IMR-90 (cell line): Measurements from ENCODE around the gene SYNC. TPM values are rescaled to one million over a fixed set of nuclear protein-coding genes. Genes with fewer than 3 reads are reported as not detected.

Experiments used
- ATAC-seq: fragments of 200-7000 bp; cut with Tn5 transposase; 2 replicates; pipeline ENCODE4 v1.9.1; 2020; ENCODE audit warnings: low read depth, mild to moderate bottlenecking, moderate library complexity
- BruUV-seq: library from RNA; stranded (reverse); fragments of 400-500 nt; replicated peaks from 2 replicates; lab custom pipeline; 2021; lab: Mats Ljungman, UMichigan
- CTCF ChIA-PET: fragments of 300-600 bp; formaldehyde crosslinking; extraction: SDS; loops from one replicate; lab custom pipeline; 2021; ENCODE audit warnings: antibody characterized with exemption; lab: Yijun Ruan, JAX
- POLR2A ChIA-PET: fragments of 300-600 bp; sonication (Branson Sonifier 250); formaldehyde crosslinking; loops from one replicate; lab custom pipeline; 2022; ENCODE audit warnings: antibody characterized with exemption; ENCODE audit not compliant: unreplicated experiment; lab: Charles Lee
- DNase-seq: peaks from one replicate; pipeline ENCODE4 v3.0.0; 2013
- H2AFZ ChIP-seq: replicated peaks from 2 replicates; pipeline ENCODE3; 2013; ENCODE audit warnings: low read length, mild to moderate bottlenecking; ENCODE audit not compliant: poor library complexity
- H2AK5ac ChIP-seq: 2 replicates; pipeline ENCODE4 v1.6.1; 2013; ENCODE audit warnings: low read depth, low read length, inconsistent platforms
- H2AK9ac ChIP-seq: replicated peaks from 2 replicates; pipeline ENCODE3; 2013; ENCODE audit warnings: mild to moderate bottlenecking, low read depth, low read length, moderate library complexity; ENCODE audit not compliant: poor library complexity
- H2BK120ac ChIP-seq: 2 replicates; pipeline ENCODE4 v1.6.1; 2013; ENCODE audit warnings: low read depth, low read length, inconsistent platforms
- H2BK15ac ChIP-seq: 3 replicates; pipeline ENCODE4 v1.6.1; 2013; ENCODE audit warnings: low read depth, low read length, inconsistent platforms
- H2BK20ac ChIP-seq: 2 replicates; pipeline ENCODE4 v1.6.1; 2013; ENCODE audit warnings: low read depth, mild to moderate bottlenecking, inconsistent platforms, low read length, moderate library complexity
- H2BK5ac ChIP-seq: 2 replicates; pipeline ENCODE4 v1.6.1; 2013; ENCODE audit warnings: mild to moderate bottlenecking, low read depth, low read length, inconsistent platforms; ENCODE audit not compliant: poor library complexity, severe bottlenecking
- H3K14ac ChIP-seq: replicated peaks from 2 replicates; pipeline ENCODE4 v1.6.1; 2013; ENCODE audit warnings: low read depth, low read length, inconsistent platforms
- H3K18ac ChIP-seq: 2 replicates; pipeline ENCODE4 v1.6.1; 2013; ENCODE audit warnings: low read depth, low read length, control low read depth
- H3K23ac ChIP-seq: 2 replicates; pipeline ENCODE4 v1.6.1; 2013; ENCODE audit warnings: low read depth, low read length, inconsistent platforms
- H3K27ac ChIP-seq: 2 replicates; pipeline ENCODE4 v1.5.1; 2013; ENCODE audit warnings: mild to moderate bottlenecking, control low read depth, low read length; ENCODE audit not compliant: insufficient read depth
- H3K27me3 ChIP-seq: 2 replicates; pipeline ENCODE4 v1.6.1; 2013; ENCODE audit warnings: low read length; ENCODE audit not compliant: control insufficient read depth, insufficient read depth
- H3K36me3 ChIP-seq: 2 replicates; pipeline ENCODE4 v1.6.1; 2013; ENCODE audit warnings: low read length, mixed read lengths; ENCODE audit not compliant: control insufficient read depth, insufficient read depth
- H3K4ac ChIP-seq: 2 replicates; pipeline ENCODE4 v1.6.1; 2013; ENCODE audit warnings: low read depth, low read length, inconsistent platforms
- H3K4me1 ChIP-seq: 2 replicates; pipeline ENCODE4 v1.6.1; 2013; ENCODE audit warnings: low read length, mixed read lengths; ENCODE audit not compliant: control insufficient read depth, insufficient read depth
- H3K4me2 ChIP-seq: 2 replicates; pipeline ENCODE4 v1.6.1; 2013; ENCODE audit warnings: low read depth, mild to moderate bottlenecking, control low read depth, low read length, moderate library complexity
- H3K4me3 ChIP-seq: 2 replicates; pipeline ENCODE4 v1.5.1; 2013; ENCODE audit warnings: low read depth, mild to moderate bottlenecking, control low read depth, low read length, moderate library complexity; ENCODE audit not compliant: insufficient read depth
- H3K56ac ChIP-seq: 2 replicates; pipeline ENCODE4 v1.6.1; 2013; ENCODE audit warnings: low read length, inconsistent platforms; ENCODE audit not compliant: insufficient read depth; ENCODE audit errors: extremely low read depth
- H3K79me1 ChIP-seq, 2 experiments: 2 replicates each; pipeline ENCODE4 v1.6.1; 2013; ENCODE audit warnings: low read length in 2 of 2, inconsistent platforms in 1 of 2, low read depth in 1 of 2
- H3K9ac ChIP-seq: 2 replicates; pipeline ENCODE4 v1.6.1; 2013; ENCODE audit warnings: low read depth, low read length, control low read depth
- H3K9me1 ChIP-seq: 2 replicates; pipeline ENCODE4 v1.6.1; 2013; ENCODE audit warnings: low read length, inconsistent platforms; ENCODE audit not compliant: insufficient read depth
- H3K9me3 ChIP-seq: 2 replicates; pipeline ENCODE4 v1.6.1; 2013; ENCODE audit warnings: low read length; ENCODE audit not compliant: control insufficient read depth, insufficient read depth
- H4K20me1 ChIP-seq: 2 replicates; pipeline ENCODE4 v1.6.1; 2013; ENCODE audit warnings: low read length, inconsistent platforms; ENCODE audit not compliant: insufficient read depth
- H4K5ac ChIP-seq: 2 replicates; pipeline ENCODE4 v1.6.1; 2013; ENCODE audit warnings: mild to moderate bottlenecking, low read depth, low read length, control low read depth
- H4K8ac ChIP-seq, 2 experiments: 2 replicates each; pipeline ENCODE4 v1.6.1; 2013; ENCODE audit warnings: low read depth in 2 of 2, low read length in 2 of 2, control low read depth in 1 of 2, inconsistent platforms in 1 of 2
- H4K91ac ChIP-seq: 2 replicates; pipeline ENCODE4 v1.6.1; 2013; ENCODE audit warnings: low read depth, low read length, inconsistent platforms; ENCODE audit not compliant: insufficient read depth
- CEBPB ChIP-seq: IDR thresholded peaks from 2 replicates; pipeline ENCODE4 v1.6.1; 2012; ENCODE audit warnings: low read depth, low read length, improper control_type of control experiment
- CTCF ChIP-seq: conservative IDR thresholded peaks from 2 replicates; pipeline ENCODE4 v1.5.1; 2012; ENCODE audit warnings: mild to moderate bottlenecking, low read depth, low read length, improper control_type of control experiment
- MAFK ChIP-seq: IDR thresholded peaks from 2 replicates; pipeline ENCODE4 v1.6.1; 2012; ENCODE audit warnings: low read depth, low read length, improper control_type of control experiment
- POLR2A ChIP-seq: IDR thresholded peaks from 2 replicates; pipeline ENCODE4 v1.6.1; 2012; ENCODE audit warnings: mild to moderate bottlenecking, low read depth, low read length
- RAD21 ChIP-seq: IDR thresholded peaks from 2 replicates; pipeline ENCODE4 v1.6.1; 2012; ENCODE audit warnings: low read length, improper control_type of control experiment
- RCOR1 ChIP-seq: IDR thresholded peaks from 2 replicates; pipeline ENCODE4 v1.6.1; 2012; ENCODE audit warnings: mild to moderate bottlenecking, low read length, improper control_type of control experiment; ENCODE audit not compliant: insufficient replicate concordance
- WGBS, 2 experiments: methylation state at CpG; one replicate each; pipeline versions ENCODE4 v1.1.5 to v1.1.7; 2013; ENCODE audit warnings: missing lambda C conversion rate in 2 of 2; ENCODE audit not compliant: insufficient read length in 1 of 2; ENCODE audit errors: extremely low coverage in 2 of 2; 5-methylcytosine and 5-hydroxymethylcytosine counted together
- dilution Hi-C: fragments of 300-500 bp; cut with HindIII; formaldehyde crosslinking; loops from one replicate; pipeline ENCODE4 v1.14.3; 2018; ENCODE audit warnings: low sequenced_read_pairs; ENCODE audit not compliant: unreplicated experiment
- in situ Hi-C: fragments of 300-500 bp; cut with MboI; formaldehyde crosslinking; loops from 3 replicates; pipeline ENCODE4 v1.14.3; 2019; ENCODE audit warnings: low sequenced_read_pairs, inconsistent platforms, mixed read lengths
- intact Hi-C: fragments of 100-400 bp; cut with micrococcal nuclease; formaldehyde crosslinking; loops from 2 replicates; pipeline ENCODE4 v1.10.0; 2022
- polyA plus RNA-seq, 3 experiments: library from polyadenylated mRNA; depleted of rRNA; stranded (reverse); fragments of >200 nt; gene quantifications; 2 replicates each; pipeline ENCODE4 v1.2.3, GENCODE V29; 2012; ENCODE audit warnings: low replicate concordance in 1 of 3
- total RNA-seq: library from RNA; depleted of rRNA; stranded (reverse); fragments of >200 nt; gene quantifications from 2 replicates; pipeline ENCODE4 v1.2.3, GENCODE V29; 2012

Gene SYNC
- total and polyA plus RNA-seq, 2 of the 4 experiments (the other 2 are of a cell fraction) = 48.9 to 103 TPM

GRCh38 chr1:32709075-32709474, 6.5 kb upstream of the SYNC start:
- H2BK120ac ChIP-seq = 0 out of 2 replicates have a peak overlapping the region, but pooled peaks have one; percentile 2
- no peak overlapping the region for H3K9ac ChIP-seq
- H2AFZ ChIP-seq = no peak overlapping the region
- no peak overlapping the region for H3K4me3 ChIP-seq
- intact Hi-C loops = loop anchor here (10.0 kb wide), 1 partner anchor 386 kb away; no protein-coding TSS in a partner anchor
- no peaks in the 10 kb centered on the region for H3K27me3 ChIP-seq
- H4K20me1 ChIP-seq = no peaks in the 10 kb centered on the region; the same call in 1 of the 2 replicates
- H3K56ac ChIP-seq = no peak overlapping the region
- no peak overlapping the region for H3K14ac ChIP-seq
- H3K4me1 ChIP-seq = peaks cover 8% of the 10 kb centered on the region
- in situ Hi-C loops = no loop called here
- no peak overlapping the region for H4K8ac ChIP-seq
- H3K18ac ChIP-seq = no peak overlapping the region; the same call in 1 of the 2 replicates
- DNase-seq = no peak
- H2BK15ac ChIP-seq = 0 out of 3 replicates have a peak overlapping the region, but pooled peaks have one; percentile 14
- H3K9me1 ChIP-seq = no peaks in the 10 kb centered on the region
- peak overlapping the region; percentile 12; the same call in 1 of the 2 replicates for H4K91ac ChIP-seq
- CTCF ChIA-PET = no interaction called here
- no TSS peak for BruUV-seq
- H2AK5ac ChIP-seq = peak overlapping the region; percentile 18; the same call in 1 of the 2 replicates
- peak overlapping the region; percentile 21; the same call in 1 of the 2 replicates for H2BK20ac ChIP-seq
- no peak overlapping the region for H2BK5ac ChIP-seq
- H3K4me2 ChIP-seq = no peak overlapping the region
- peak overlapping the region; percentile 6; the same call in 1 of the 2 replicates for H3K4ac ChIP-seq
- no peak overlapping the region for H2AK9ac ChIP-seq
- dilution Hi-C loops = no loop called here
- H4K5ac ChIP-seq = no peak overlapping the region
- no peaks in the 10 kb centered on the region for H3K79me1 ChIP-seq
- POLR2A ChIA-PET = no interaction called here
- no CpG with 5 or more reads among the region's 2 CpGs for WGBS, 2 experiments
- H3K23ac ChIP-seq = no peak overlapping the region
- H3K9me3 ChIP-seq = peaks cover 3% of the 10 kb centered on the region; the same call in 1 of the 2 replicates
- H3K36me3 ChIP-seq = no peaks in the 10 kb centered on the region
- TF ChIP-seq CEBPB = no peak
- TF ChIP-seq POLR2A = no peak
- no peak for TF ChIP-seq CTCF
- TF ChIP-seq MAFK = no peak
- TF ChIP-seq RCOR1 = no peak
- TF ChIP-seq RAD21 = no peak
- no peak for ATAC-seq
- H3K27ac ChIP-seq = no peak overlapping the region
